HepG2 (cell line): ENCODE results near the gene SYNE2.

Source experiments
- ATAD3A ChIP-seq: sonication (generic); formaldehyde crosslinking; IDR thresholded peaks from 2 replicates; pipeline ENCODE4 v1.4.0; 2020; ENCODE audit warnings: missing genetic modification reagents
- CREB1 ChIP-seq, 2 experiments: fragments of 450-650 bp in 1 of 2; IDR thresholded peaks; 2 replicates each; pipeline ENCODE4 v1.6.1; 2016 to 2017; ENCODE audit warnings: control low read depth in 1 of 2, mild to moderate bottlenecking in 1 of 2, missing compliant biosample characterization in 1 of 2, missing genetic modification characterization in 1 of 2
- CREM ChIP-seq, 2 experiments: sonication (generic) in 1 of 2; formaldehyde crosslinking in 1 of 2; IDR thresholded peaks; 2 replicates each; pipeline versions ENCODE4 v1.4.0 to v1.6.1; 2016 to 2020; ENCODE audit warnings: antibody characterized with exemption in 1 of 2, mild to moderate bottlenecking in 1 of 2, missing genetic modification reagents in 1 of 2
- ISL2 ChIP-seq: sonication (generic); formaldehyde crosslinking; IDR thresholded peaks from 2 replicates; pipeline ENCODE4 v1.5.0; 2020; ENCODE audit warnings: missing genetic modification reagents
- ZNF225 ChIP-seq: sonication (generic); formaldehyde crosslinking; IDR thresholded peaks from 2 replicates; pipeline ENCODE4 v1.4.0; 2020; ENCODE audit warnings: mild to moderate bottlenecking, missing genetic modification reagents

GRCh38 chr14:63901434-63902085 is 48.8 kb downstream of the SYNE2 start:
- TF ChIP-seq ATAD3A (no peak), CREM (IDR thresholded peaks at IDR 0.05) (no peak), CREM (CRISPR knock-in tag; IDR thresholded peaks at IDR 0.05) (no peak), ZNF225 (CRISPR knock-in tag) (no peak), ISL2 (no peak), CREB1 (IDR thresholded peaks at IDR 0.05) (no peak), CREB1 (CRISPR knock-in tag; IDR thresholded peaks at IDR 0.05) (no peak)
